Measurements from ENCODE around the gene FJX1.

FJX1 gene

GRCh38 chr11:35655254-35655653 lies 37.0 kb downstream of the FJX1 start (continued):
- TF ChIP-seq ZNF704 (tag by site-specific recombination; IDR thresholded peaks at IDR 0.05) (no peak), ZSCAN30 (tag by site-specific recombination; IDR thresholded peaks at IDR 0.05) (no peak), ZBTB7A (tag by site-specific recombination; IDR thresholded peaks at IDR 0.05; ENCODE audit: low read depth) (no peak), KLF1 (tag by site-specific recombination; IDR thresholded peaks at IDR 0.05) (no peak), ZNF76 (tag by site-specific recombination; IDR thresholded peaks at IDR 0.05; ENCODE audit: borderline replicate concordance, low read depth) (no peak), SP7 (tag by site-specific recombination; IDR thresholded peaks at IDR 0.05) (no peak), ZNF394 (tag by site-specific recombination; IDR thresholded peaks at IDR 0.05; ENCODE audit: borderline replicate concordance) (no peak), SETDB1 (IDR thresholded peaks at IDR 0.05; ENCODE audit: insufficient read length, low read length) (no peak), MZF1 (tag by site-specific recombination; IDR thresholded peaks at IDR 0.05; ENCODE audit: borderline replicate concordance) (no peak)

DNA sequence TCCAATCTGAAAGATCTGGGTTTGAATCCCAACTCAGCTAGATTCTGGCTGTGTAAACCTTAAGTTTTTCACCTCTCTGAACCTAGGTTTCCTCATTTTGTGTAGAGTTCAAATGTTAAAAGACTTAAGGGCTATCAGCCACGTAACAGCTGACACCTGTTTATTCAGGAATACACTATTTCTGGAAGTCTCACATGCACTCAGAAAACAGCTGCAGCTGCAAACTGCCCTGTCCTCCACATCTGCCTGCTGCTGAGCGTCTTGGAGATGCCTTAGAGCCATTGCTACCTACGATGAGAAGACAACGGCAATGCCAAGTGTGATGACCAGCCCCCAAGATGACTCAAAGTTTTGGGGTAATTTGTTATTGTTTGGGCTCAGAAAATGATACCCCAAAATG lies 37.6 kb downstream of the FJX1 start:
- TF ChIP-seq, protein P1, sequence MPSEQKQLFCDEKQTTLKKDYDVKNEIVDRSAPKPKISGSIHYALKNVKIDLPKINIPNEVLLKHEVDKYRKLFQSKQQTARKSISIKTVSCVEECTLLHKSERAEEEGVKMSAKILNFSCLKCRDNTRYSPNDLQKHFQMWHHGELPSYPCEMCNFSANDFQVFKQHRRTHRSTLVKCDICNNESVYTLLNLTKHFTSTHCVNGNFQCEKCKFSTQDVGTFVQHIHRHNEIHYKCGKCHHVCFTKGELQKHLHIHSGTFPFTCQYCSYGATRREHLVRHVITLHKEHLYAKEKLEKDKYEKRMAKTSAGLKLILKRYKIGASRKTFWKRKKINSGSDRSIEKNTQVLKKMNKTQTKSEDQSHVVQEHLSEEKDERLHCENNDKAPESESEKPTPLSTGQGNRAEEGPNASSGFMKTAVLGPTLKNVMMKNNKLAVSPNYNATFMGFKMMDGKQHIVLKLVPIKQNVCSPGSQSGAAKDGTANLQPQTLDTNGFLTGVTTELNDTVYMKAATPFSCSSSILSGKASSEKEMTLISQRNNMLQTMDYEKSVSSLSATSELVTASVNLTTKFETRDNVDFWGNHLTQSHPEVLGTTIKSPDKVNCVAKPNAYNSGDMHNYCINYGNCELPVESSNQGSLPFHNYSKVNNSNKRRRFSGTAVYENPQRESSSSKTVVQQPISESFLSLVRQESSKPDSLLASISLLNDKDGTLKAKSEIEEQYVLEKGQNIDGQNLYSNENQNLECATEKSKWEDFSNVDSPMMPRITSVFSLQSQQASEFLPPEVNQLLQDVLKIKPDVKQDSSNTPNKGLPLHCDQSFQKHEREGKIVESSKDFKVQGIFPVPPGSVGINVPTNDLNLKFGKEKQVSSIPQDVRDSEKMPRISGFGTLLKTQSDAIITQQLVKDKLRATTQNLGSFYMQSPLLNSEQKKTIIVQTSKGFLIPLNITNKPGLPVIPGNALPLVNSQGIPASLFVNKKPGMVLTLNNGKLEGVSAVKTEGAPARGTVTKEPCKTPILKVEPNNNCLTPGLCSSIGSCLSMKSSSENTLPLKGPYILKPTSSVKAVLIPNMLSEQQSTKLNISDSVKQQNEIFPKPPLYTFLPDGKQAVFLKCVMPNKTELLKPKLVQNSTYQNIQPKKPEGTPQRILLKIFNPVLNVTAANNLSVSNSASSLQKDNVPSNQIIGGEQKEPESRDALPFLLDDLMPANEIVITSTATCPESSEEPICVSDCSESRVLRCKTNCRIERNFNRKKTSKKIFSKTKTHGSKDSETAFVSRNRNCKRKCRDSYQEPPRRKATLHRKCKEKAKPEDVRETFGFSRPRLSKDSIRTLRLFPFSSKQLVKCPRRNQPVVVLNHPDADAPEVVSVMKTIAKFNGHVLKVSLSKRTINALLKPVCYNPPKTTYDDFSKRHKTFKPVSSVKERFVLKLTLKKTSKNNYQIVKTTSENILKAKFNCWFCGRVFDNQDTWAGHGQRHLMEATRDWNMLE (tag by site-specific recombination; conservative IDR thresholded peaks at IDR 0.05; ENCODE audit: low read depth): no peak
- no peak for TF ChIP-seq ZNF398 (tag by site-specific recombination; IDR thresholded peaks at IDR 0.05)
- TF ChIP-seq ZNF548 (tag by site-specific recombination; IDR thresholded peaks at IDR 0.05): no peak
- TF ChIP-seq KLF16 (tag by site-specific recombination; IDR thresholded peaks at IDR 0.05): no peak
- no peak for TF ChIP-seq IKZF3 (tag by site-specific recombination; IDR thresholded peaks at IDR 0.05)
- TF ChIP-seq ZNF350 (tag by site-specific recombination; IDR thresholded peaks at IDR 0.05): no peak
- TF ChIP-seq, protein P2, sequence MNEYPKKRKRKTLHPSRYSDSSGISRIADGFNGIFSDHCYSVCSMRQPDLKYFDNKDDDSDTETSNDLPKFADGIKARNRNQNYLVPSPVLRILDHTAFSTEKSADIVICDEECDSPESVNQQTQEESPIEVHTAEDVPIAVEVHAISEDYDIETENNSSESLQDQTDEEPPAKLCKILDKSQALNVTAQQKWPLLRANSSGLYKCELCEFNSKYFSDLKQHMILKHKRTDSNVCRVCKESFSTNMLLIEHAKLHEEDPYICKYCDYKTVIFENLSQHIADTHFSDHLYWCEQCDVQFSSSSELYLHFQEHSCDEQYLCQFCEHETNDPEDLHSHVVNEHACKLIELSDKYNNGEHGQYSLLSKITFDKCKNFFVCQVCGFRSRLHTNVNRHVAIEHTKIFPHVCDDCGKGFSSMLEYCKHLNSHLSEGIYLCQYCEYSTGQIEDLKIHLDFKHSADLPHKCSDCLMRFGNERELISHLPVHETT (tag by site-specific recombination; IDR thresholded peaks at IDR 0.05): no peak
- TF ChIP-seq PATZ1 (tag by site-specific recombination; IDR thresholded peaks at IDR 0.05): no peak
- no peak for TF ChIP-seq ZNF707 (tag by site-specific recombination; IDR thresholded peaks at IDR 0.05)
- TF ChIP-seq, protein P3, sequence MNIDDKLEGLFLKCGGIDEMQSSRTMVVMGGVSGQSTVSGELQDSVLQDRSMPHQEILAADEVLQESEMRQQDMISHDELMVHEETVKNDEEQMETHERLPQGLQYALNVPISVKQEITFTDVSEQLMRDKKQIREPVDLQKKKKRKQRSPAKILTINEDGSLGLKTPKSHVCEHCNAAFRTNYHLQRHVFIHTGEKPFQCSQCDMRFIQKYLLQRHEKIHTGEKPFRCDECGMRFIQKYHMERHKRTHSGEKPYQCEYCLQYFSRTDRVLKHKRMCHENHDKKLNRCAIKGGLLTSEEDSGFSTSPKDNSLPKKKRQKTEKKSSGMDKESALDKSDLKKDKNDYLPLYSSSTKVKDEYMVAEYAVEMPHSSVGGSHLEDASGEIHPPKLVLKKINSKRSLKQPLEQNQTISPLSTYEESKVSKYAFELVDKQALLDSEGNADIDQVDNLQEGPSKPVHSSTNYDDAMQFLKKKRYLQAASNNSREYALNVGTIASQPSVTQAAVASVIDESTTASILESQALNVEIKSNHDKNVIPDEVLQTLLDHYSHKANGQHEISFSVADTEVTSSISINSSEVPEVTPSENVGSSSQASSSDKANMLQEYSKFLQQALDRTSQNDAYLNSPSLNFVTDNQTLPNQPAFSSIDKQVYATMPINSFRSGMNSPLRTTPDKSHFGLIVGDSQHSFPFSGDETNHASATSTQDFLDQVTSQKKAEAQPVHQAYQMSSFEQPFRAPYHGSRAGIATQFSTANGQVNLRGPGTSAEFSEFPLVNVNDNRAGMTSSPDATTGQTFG (tag by site-specific recombination; IDR thresholded peaks at IDR 0.05; ENCODE audit: borderline replicate concordance): no peak
- TF ChIP-seq, protein P4, sequence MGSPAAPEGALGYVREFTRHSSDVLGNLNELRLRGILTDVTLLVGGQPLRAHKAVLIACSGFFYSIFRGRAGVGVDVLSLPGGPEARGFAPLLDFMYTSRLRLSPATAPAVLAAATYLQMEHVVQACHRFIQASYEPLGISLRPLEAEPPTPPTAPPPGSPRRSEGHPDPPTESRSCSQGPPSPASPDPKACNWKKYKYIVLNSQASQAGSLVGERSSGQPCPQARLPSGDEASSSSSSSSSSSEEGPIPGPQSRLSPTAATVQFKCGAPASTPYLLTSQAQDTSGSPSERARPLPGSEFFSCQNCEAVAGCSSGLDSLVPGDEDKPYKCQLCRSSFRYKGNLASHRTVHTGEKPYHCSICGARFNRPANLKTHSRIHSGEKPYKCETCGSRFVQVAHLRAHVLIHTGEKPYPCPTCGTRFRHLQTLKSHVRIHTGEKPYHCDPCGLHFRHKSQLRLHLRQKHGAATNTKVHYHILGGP (tag by site-specific recombination; IDR thresholded peaks at IDR 0.05): no peak
- TF ChIP-seq WT1 (tag by site-specific recombination; IDR thresholded peaks at IDR 0.05): no peak
- H3K4me1 ChIP-seq (ENCODE audit: control insufficient read depth, insufficient read depth, low read length): peaks cover 2% of the 10 kb centered on the region; the same call in 1 of the 2 replicates
- CTCF ChIA-PET: no interaction called here
- no peak overlapping the region for H3K4me3 ChIP-seq (ENCODE audit: low read depth, low read length)
- POLR2A ChIA-PET: interaction anchor here (0.8 kb wide), 1 partner anchor 27 kb away, joined by 4 read pairs; no protein-coding TSS in a partner anchor
- no peaks in the 10 kb centered on the region for H3K9me3 ChIP-seq (ENCODE audit: control insufficient read depth, insufficient read depth, low read depth, low read length)
- H3K27ac ChIP-seq (ENCODE audit: extremely low read depth, low read depth, low read length): no peak overlapping the region
- no peaks in the 10 kb centered on the region for H3K36me3 ChIP-seq (ENCODE audit: control insufficient read depth in 2 of 2, insufficient read depth in 1 of 2, low read length in 2 of 2)

Data from HEK293 (cell line).